Measurements from ENCODE around the gene FAM135A. TPM values are rescaled to one million over a fixed set of nuclear protein-coding genes. Genes with fewer than 3 reads are reported as not detected.

FAM135A gene
- total RNA-seq, 4 donors from 2014 or later, result 52.2 to 119 (median 66.1) TPM

DNA sequence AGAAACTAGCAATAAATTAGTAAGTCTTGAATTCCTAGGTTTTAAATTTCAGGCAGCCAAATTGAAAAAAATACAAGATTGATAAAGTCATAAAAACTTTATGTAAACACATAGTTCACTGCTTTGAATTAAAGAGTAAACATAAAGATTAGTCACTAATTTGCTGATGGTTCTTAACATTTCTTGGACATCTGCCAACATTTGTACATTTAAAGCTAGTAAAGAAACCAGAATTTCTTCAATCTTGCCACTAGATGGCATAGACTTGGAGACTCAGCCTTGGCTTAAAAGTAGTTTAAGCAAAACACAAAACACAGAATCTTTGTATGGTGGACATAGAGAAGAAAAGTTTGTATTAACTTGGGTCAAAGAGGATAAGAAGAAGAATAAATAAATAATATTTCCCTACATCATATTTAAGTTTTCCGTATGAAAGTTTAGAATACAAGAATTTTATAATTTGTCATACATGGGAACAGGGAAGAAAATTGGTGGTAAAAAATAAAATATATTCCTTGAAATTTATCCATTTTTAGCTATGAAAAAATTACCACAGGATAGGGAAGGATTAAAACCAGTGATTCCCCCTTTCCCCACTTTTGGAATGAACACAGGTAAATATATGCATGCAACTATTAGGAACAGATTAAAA lies 41.7 kb upstream of the FAM135A start:
- Histone ChIP-seq H3K27me3 (no peaks in the 10 kb centered on the region), H3K9me3 (no peaks in the 10 kb centered on the region), H3K36me3 (no peaks in the 10 kb centered on the region), H3K27ac (no peak overlapping the region), H3K4me3 (no peak overlapping the region), H3K4me1 (no peaks in the 10 kb centered on the region)
- WGBS, result 13% methylated on average over 1 of the region's 1 CpG
- no peak for TF ChIP-seq EP300 (IDR thresholded peaks at IDR 0.05)
- TF ChIP-seq, protein P1, sequence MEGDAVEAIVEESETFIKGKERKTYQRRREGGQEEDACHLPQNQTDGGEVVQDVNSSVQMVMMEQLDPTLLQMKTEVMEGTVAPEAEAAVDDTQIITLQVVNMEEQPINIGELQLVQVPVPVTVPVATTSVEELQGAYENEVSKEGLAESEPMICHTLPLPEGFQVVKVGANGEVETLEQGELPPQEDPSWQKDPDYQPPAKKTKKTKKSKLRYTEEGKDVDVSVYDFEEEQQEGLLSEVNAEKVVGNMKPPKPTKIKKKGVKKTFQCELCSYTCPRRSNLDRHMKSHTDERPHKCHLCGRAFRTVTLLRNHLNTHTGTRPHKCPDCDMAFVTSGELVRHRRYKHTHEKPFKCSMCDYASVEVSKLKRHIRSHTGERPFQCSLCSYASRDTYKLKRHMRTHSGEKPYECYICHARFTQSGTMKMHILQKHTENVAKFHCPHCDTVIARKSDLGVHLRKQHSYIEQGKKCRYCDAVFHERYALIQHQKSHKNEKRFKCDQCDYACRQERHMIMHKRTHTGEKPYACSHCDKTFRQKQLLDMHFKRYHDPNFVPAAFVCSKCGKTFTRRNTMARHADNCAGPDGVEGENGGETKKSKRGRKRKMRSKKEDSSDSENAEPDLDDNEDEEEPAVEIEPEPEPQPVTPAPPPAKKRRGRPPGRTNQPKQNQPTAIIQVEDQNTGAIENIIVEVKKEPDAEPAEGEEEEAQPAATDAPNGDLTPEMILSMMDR (IDR thresholded peaks at IDR 0.05), result peak; percentile 19 to 51
- no peak for DNase-seq (ENCODE audit: low spot score in 2 of 2)

DNA sequence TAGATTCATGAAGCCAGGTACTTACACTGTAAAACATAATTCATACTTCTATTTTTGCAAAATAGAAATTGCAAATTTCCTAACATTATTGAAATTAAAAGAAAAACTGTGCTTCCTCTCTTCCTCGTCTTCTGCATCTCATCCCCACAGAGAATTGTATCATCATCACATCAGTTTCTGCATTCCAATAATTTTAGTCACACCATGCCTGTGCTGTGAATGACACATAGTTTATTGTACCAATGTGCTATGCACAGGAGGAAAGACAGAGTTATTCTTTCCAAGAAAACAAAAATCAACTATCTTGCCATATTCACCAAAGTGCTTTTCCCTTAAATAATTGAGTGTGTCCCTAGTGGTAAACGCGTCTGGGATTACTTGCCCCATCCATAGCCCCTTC lies 38.1 kb upstream of the FAM135A start:
- H3K9me3 ChIP-seq, result no peaks in the 10 kb centered on the region
- H3K27ac ChIP-seq, result no peak overlapping the region
- no peak for DNase-seq (ENCODE audit: low spot score in 2 of 2)
- H3K4me1 ChIP-seq, result no peaks in the 10 kb centered on the region
- no peaks in the 10 kb centered on the region for H3K36me3 ChIP-seq
- no peaks in the 10 kb centered on the region for H3K27me3 ChIP-seq
- 70% methylated on average over 3 of the region's 3 CpGs for WGBS
- TF ChIP-seq EP300 (IDR thresholded peaks at IDR 0.05), result no peak
- TF ChIP-seq POLR2AphosphoS5 (IDR thresholded peaks at IDR 0.05), result no peak
- no peak for TF ChIP-seq POLR2A (IDR thresholded peaks at IDR 0.05)
- TF ChIP-seq, protein P1 (IDR thresholded peaks at IDR 0.05), result no peak
- H3K4me3 ChIP-seq, result no peak overlapping the region

DNA sequence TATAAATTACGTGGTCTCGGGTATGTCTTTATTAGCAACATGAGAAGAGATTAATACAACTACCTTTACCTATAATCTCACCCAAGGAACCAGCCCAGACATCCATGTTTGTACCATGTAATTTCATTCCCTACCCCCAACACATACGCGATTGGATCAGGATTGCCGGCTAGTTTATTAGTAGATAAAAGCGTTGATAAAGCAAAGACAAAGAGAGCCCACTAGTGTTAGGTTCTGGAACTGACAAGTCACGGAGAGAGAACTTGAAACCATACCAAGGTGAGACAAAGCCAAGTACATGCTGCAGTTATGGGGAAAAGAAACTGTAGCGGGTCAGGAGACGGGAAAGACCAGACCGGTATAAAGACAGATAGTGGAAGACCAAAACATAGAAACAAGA lies 37.4 kb upstream of the FAM135A start:
- DNase-seq (ENCODE audit: low spot score in 2 of 2), result no peak
- no peaks in the 10 kb centered on the region for H3K4me1 ChIP-seq
- no peak overlapping the region for H3K4me3 ChIP-seq
- no peak overlapping the region for H3K27ac ChIP-seq
- 85% methylated on average over 10 of the region's 10 CpGs for WGBS
- TF ChIP-seq, protein P1 (IDR thresholded peaks at IDR 0.05), result no peak
- TF ChIP-seq POLR2A (IDR thresholded peaks at IDR 0.05) (no peak), POLR2AphosphoS5 (IDR thresholded peaks at IDR 0.05) (no peak), EP300 (IDR thresholded peaks at IDR 0.05) (no peak)
- H3K36me3 ChIP-seq, result no peaks in the 10 kb centered on the region
- H3K27me3 ChIP-seq, result no peaks in the 10 kb centered on the region
- no peaks in the 10 kb centered on the region for H3K9me3 ChIP-seq

DNA sequence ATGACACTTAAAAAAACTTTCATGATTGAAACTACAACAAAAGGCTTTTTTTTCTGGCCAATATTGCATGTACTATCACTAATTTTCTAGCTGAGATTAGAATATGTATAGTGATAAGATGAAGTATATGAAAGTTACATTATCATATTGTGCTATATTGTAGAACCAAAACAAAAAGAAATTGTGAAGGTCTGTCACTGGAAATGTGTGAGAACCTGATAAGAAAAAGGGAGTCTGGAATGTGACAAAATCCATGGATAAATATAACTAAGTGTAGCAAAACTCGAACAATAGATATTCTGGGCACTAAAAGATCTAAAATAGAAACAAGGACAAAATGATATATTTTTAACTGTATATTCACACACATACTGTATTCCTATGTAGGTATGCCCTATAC lies 36.7 kb upstream of the FAM135A start:
- 67% methylated on average over 1 of the region's 1 CpG for WGBS
- DNase-seq (ENCODE audit: low spot score in 2 of 2), result no peak
- no peak overlapping the region for H3K27ac ChIP-seq
- no peak for TF ChIP-seq EP300 (IDR thresholded peaks at IDR 0.05)
- no peak for TF ChIP-seq POLR2AphosphoS5 (IDR thresholded peaks at IDR 0.05)
- TF ChIP-seq, protein P1 (IDR thresholded peaks at IDR 0.05), result no peak
- TF ChIP-seq POLR2A (IDR thresholded peaks at IDR 0.05), result no peak
- H3K4me1 ChIP-seq, result no peaks in the 10 kb centered on the region
- H3K27me3 ChIP-seq, result no peaks in the 10 kb centered on the region
- H3K9me3 ChIP-seq, result no peaks in the 10 kb centered on the region
- no peak overlapping the region for H3K4me3 ChIP-seq
- H3K36me3 ChIP-seq, result no peaks in the 10 kb centered on the region

DNA sequence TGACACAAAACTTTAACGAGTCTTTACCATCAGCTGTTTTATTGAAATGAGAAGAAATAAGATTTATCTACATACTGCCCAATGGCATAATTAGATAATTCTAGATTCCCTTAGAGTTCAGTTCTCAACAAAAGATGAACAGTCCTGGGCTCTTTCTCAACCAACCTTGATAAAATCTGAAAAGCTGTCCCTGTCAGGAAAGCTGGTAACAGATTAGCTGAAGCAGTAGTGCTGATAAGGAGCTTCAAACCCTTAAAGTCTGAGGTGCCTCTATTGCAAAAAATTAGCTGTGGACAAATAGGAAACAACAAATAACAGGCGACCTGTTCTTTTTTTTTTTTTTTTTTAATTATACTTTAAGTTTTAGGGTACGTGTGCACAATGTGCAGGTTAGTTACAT lies 35.9 kb upstream of the FAM135A start:
- no peak for DNase-seq (ENCODE audit: low spot score in 2 of 2)
- WGBS, result 58% methylated on average over 3 of the region's 3 CpGs
- TF ChIP-seq POLR2AphosphoS5 (IDR thresholded peaks at IDR 0.05) (no peak), POLR2A (IDR thresholded peaks at IDR 0.05) (no peak), EP300 (IDR thresholded peaks at IDR 0.05) (no peak)
- TF ChIP-seq, protein P1 (IDR thresholded peaks at IDR 0.05), result no peak
- Histone ChIP-seq H3K4me1 (no peaks in the 10 kb centered on the region), H3K36me3 (no peaks in the 10 kb centered on the region), H3K27me3 (no peaks in the 10 kb centered on the region), H3K27ac (no peak overlapping the region), H3K4me3 (no peak overlapping the region), H3K9me3 (no peaks in the 10 kb centered on the region)

Data from suprapubic skin (tissue), 4 donors.